ENCODE data around the gene POMP. TPM values are rescaled to one million over a fixed set of nuclear protein-coding genes. Genes with fewer than 3 reads are reported as not detected.

Gene POMP
- total and polyA plus RNA-seq, 4 donors, result 32.2 to 132 (median 41.1) TPM

GRCh38 chr13:28685114-28685513, 26.2 kb downstream of the POMP start:
- Histone ChIP-seq H3K9me3 (ENCODE audit: control insufficient read depth in 4 of 4, low read length in 3 of 4) (no peaks in the 10 kb centered on the region), H3K4me1 (ENCODE audit: control insufficient read depth in 4 of 4, insufficient read depth in 4 of 4, low read length in 3 of 4) (no peaks in the 10 kb centered on the region), H3K9ac (ENCODE audit: low read depth in 1 of 2, low read length in 2 of 2) (no peak overlapping the region), H3K27ac (ENCODE audit: low read depth in 1 of 2, low read length in 2 of 2) (no peak overlapping the region), H3K4me3 (ENCODE audit: low read depth in 1 of 3, low read length in 3 of 3) (no peak overlapping the region), H3K36me3 (ENCODE audit: control insufficient read depth in 4 of 4, insufficient read depth in 3 of 4, low read depth in 1 of 4, low read length in 3 of 4) (peaks cover 0 to 2% (median 0%) of the 10 kb centered on the region in 4 donors), H3K27me3 (ENCODE audit: control insufficient read depth in 4 of 4, insufficient read depth in 4 of 4, low read length in 3 of 4) (no peaks in the 10 kb centered on the region)
- WGBS, result 96% methylated on average over 12 of the region's 12 CpGs
- no peak for TF ChIP-seq FOXA1 (IDR thresholded peaks at IDR 0.05)
- TF ChIP-seq JUND (IDR thresholded peaks at IDR 0.05), result no peak
- no peak for TF ChIP-seq GABPA (IDR thresholded peaks at IDR 0.05 in 1 of 2, conservative IDR thresholded peaks at IDR 0.05 in 1 of 2)
- no peak for TF ChIP-seq CTCF (IDR thresholded peaks at IDR 0.05; ENCODE audit: low read depth, low read length, missing input control)
- TF ChIP-seq RXRA (IDR thresholded peaks at IDR 0.05), result no peak
- no peak for TF ChIP-seq FOXA2 (IDR thresholded peaks at IDR 0.05)
- no peak for TF ChIP-seq HNF4A (conservative IDR thresholded peaks at IDR 0.05)
- TF ChIP-seq HNF4G (IDR thresholded peaks at IDR 0.05), result no peak
- TF ChIP-seq TAF1 (conservative IDR thresholded peaks at IDR 0.05), result no peak
- no peak for TF ChIP-seq REST (IDR thresholded peaks at IDR 0.05)
- no peak for TF ChIP-seq SP1 (IDR thresholded peaks at IDR 0.05)
- TF ChIP-seq, protein P1, sequence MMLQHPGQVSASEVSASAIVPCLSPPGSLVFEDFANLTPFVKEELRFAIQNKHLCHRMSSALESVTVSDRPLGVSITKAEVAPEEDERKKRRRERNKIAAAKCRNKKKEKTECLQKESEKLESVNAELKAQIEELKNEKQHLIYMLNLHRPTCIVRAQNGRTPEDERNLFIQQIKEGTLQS (IDR thresholded peaks at IDR 0.05), result no peak
- TF ChIP-seq NR2F2 (IDR thresholded peaks at IDR 0.05), result no peak
- TF ChIP-seq EGR1 (IDR thresholded peaks at IDR 0.05; ENCODE audit: low read depth in 2 of 2), result no peak
- TF ChIP-seq ZBTB33 (IDR thresholded peaks at IDR 0.05), result no peak
- DNase-seq (ENCODE audit: low spot score), result no peak

GRCh38 chr13:28685892-28686291, 27.0 kb downstream of the POMP start:
- H3K9ac ChIP-seq (ENCODE audit: low read depth in 1 of 2, low read length in 2 of 2), result no peak overlapping the region
- no peaks in the 10 kb centered on the region for H3K4me1 ChIP-seq (ENCODE audit: control insufficient read depth in 4 of 4, insufficient read depth in 4 of 4, low read length in 3 of 4)
- no peak overlapping the region for H3K4me3 ChIP-seq (ENCODE audit: low read depth in 1 of 3, low read length in 3 of 3)
- H3K27me3 ChIP-seq (ENCODE audit: control insufficient read depth in 4 of 4, insufficient read depth in 4 of 4, low read length in 3 of 4), result no peaks in the 10 kb centered on the region
- H3K27ac ChIP-seq (ENCODE audit: low read depth in 1 of 2, low read length in 2 of 2), result no peak overlapping the region
- DNase-seq (ENCODE audit: low spot score), result no peak
- WGBS, result 85% methylated on average over 3 of the region's 3 CpGs
- no peaks in the 10 kb centered on the region for H3K9me3 ChIP-seq (ENCODE audit: control insufficient read depth in 4 of 4, low read length in 3 of 4)
- H3K36me3 ChIP-seq (ENCODE audit: control insufficient read depth in 4 of 4, insufficient read depth in 3 of 4, low read depth in 1 of 4, low read length in 3 of 4), result no peaks in the 10 kb centered on the region
- no peak for TF ChIP-seq NR2F2 (IDR thresholded peaks at IDR 0.05)
- TF ChIP-seq EGR1 (IDR thresholded peaks at IDR 0.05; ENCODE audit: low read depth in 2 of 2), result no peak
- TF ChIP-seq FOXA2 (IDR thresholded peaks at IDR 0.05), result no peak
- TF ChIP-seq RAD21 (IDR thresholded peaks at IDR 0.05), result no peak
- no peak for TF ChIP-seq YY1 (IDR thresholded peaks at IDR 0.05)
- TF ChIP-seq REST (IDR thresholded peaks at IDR 0.05), result no peak
- no peak for TF ChIP-seq FOXA1 (IDR thresholded peaks at IDR 0.05)
- TF ChIP-seq ZBTB33 (IDR thresholded peaks at IDR 0.05), result no peak
- no peak for TF ChIP-seq MAX (IDR thresholded peaks at IDR 0.05)
- no peak for TF ChIP-seq JUND (IDR thresholded peaks at IDR 0.05)
- no peak for TF ChIP-seq SP1 (IDR thresholded peaks at IDR 0.05)
- TF ChIP-seq GABPA (IDR thresholded peaks at IDR 0.05 in 1 of 2, conservative IDR thresholded peaks at IDR 0.05 in 1 of 2), result no peak
